A549 treated with RU486 at 1 μM for 4 hours (cell line): ENCODE results near the gene GREM1. TPM values are rescaled to one million over a fixed set of nuclear protein-coding genes. Genes with fewer than 3 reads are reported as not detected.

Source experiments
- total RNA-seq: library from RNA; stranded (reverse); fragments of 200-300 nt; extraction: Qiagen RNA extraction; gene quantifications from 5 replicates; pipeline ENCODE4 v1.2.3, GENCODE V29; 2022; ENCODE audit warnings: low read depth

GREM1 gene
- 6.0 to 16.3 TPM (median 8.2 TPM) in 5 replicates for total RNA-seq

DNA sequence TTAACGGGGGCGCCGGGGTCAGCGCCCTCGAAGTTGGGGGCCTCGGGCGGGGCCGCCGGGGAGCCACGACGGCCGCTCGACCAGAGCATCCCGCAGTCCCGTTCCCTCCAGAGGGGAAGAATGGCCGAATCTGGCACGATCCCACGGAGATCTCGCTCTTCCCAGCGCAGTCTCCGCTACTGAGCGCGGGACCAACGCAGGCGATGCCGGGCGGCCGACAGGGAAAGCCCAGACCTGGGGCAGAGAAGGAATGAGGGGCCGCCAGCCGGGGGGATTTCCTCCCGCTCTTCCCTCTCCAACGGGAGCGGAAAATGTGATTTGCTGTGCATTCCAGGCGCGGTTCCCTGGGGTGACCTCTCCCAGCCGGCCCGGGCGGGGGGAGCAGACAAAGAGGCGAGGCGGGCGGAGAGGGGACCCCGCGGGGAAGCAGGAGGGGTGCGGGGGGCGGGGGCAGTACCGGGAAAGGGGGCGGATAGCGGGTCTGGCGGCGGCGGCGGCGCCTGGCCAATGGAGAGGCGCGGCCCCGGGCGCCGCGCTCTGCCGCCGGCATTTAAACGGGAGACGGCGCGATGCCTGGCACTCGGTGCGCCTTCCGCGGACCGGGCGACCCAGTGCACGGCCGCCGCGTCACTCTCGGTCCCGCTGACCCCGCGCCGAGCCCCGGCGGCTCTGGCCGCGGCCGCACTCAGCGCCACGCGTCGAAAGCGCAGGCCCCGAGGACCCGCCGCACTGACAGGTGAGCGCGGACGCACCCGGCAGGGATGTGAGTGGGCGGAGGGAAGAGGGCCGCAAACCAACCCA, at the start of gene GREM1:
Gene GREM1 (plus strand): TSS at position 579 of the 801 bp plus-strand sequence. CDS start 12,687 bp downstream, outside the sequence.

Other genes with a start within 250 kb of the GREM1 start
- 0.31 to 1.4 TPM (median 1.2 TPM) in 5 replicates for gene GOLGA8N, start 124.5 kb upstream of the GREM1 start, total RNA-seq
- 46.5 to 102 TPM (median 75.8 TPM) in 5 replicates for gene ARHGAP11A, start 102.5 kb upstream of the GREM1 start, total RNA-seq
- gene SCG5, start 76.3 kb upstream of the GREM1 start, total RNA-seq = 2.0 to 3.1 TPM (median 2.5 TPM) in 5 replicates